PFSK-1 (cell line): ENCODE data around the gene KLHL8.

Source experiments
- FOXP2 ChIP-seq: optimal IDR thresholded peaks from 2 replicates; pipeline ENCODE3; 2011; ENCODE audit warnings: borderline replicate concordance, control low read depth, inconsistent platforms; ENCODE audit not compliant: insufficient read depth; ENCODE audit errors: extremely low read length, extremely low read depth
- POLR2AphosphoS5 ChIP-seq: IDR thresholded peaks from 2 replicates; pipeline ENCODE4 v1.6.1; 2012; ENCODE audit warnings: low read depth, mild to moderate bottlenecking, control low read depth, low read length, moderate library complexity
- SIN3A ChIP-seq: IDR thresholded peaks from 2 replicates; pipeline ENCODE4 v1.6.1; 2012; ENCODE audit warnings: mild to moderate bottlenecking, low read length, moderate library complexity, borderline replicate concordance; ENCODE audit not compliant: insufficient read depth
- TAF1 ChIP-seq: IDR thresholded peaks from 2 replicates; pipeline ENCODE4 v1.6.1; 2012; ENCODE audit warnings: low read length, control low read depth, borderline replicate concordance; ENCODE audit not compliant: insufficient read depth
- TF ChIP-seq, protein P1 (sequence below), 2 experiments: IDR thresholded peaks; 2 replicates each; pipeline versions ENCODE4 v1.6.1 to v1.8.0; 2011 to 2012; ENCODE audit warnings: low read depth in 2 of 2, low read length in 2 of 2, control low read depth in 1 of 2, inconsistent platforms in 1 of 2, mild to moderate bottlenecking in 1 of 2, moderate library complexity in 1 of 2; ENCODE audit not compliant: insufficient read depth in 1 of 2

KLHL8 gene

DNA sequence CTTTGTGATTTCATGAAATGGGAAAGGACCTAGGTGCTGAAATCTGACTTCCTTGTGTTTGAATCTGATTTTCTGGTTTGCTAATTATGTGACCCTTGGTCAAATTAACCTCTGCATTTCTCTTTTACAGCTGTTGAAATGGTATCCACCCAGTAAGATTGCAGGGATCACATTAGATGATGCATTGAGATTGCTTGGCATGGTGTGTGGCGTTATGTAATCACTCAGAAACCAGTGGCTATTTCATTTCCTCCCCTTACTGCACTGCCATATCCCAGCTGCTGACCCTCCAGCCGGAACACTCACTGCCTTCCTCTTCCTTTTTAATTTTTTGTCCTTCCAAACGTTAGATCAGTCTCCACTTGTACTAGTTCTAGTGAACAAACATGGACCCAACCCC is 79.0 kb downstream of the KLHL8 start:
- TF ChIP-seq POLR2AphosphoS5 (no peak), FOXP2 (no peak), SIN3A (no peak), TAF1 (no peak)
- TF ChIP-seq, protein P1, sequence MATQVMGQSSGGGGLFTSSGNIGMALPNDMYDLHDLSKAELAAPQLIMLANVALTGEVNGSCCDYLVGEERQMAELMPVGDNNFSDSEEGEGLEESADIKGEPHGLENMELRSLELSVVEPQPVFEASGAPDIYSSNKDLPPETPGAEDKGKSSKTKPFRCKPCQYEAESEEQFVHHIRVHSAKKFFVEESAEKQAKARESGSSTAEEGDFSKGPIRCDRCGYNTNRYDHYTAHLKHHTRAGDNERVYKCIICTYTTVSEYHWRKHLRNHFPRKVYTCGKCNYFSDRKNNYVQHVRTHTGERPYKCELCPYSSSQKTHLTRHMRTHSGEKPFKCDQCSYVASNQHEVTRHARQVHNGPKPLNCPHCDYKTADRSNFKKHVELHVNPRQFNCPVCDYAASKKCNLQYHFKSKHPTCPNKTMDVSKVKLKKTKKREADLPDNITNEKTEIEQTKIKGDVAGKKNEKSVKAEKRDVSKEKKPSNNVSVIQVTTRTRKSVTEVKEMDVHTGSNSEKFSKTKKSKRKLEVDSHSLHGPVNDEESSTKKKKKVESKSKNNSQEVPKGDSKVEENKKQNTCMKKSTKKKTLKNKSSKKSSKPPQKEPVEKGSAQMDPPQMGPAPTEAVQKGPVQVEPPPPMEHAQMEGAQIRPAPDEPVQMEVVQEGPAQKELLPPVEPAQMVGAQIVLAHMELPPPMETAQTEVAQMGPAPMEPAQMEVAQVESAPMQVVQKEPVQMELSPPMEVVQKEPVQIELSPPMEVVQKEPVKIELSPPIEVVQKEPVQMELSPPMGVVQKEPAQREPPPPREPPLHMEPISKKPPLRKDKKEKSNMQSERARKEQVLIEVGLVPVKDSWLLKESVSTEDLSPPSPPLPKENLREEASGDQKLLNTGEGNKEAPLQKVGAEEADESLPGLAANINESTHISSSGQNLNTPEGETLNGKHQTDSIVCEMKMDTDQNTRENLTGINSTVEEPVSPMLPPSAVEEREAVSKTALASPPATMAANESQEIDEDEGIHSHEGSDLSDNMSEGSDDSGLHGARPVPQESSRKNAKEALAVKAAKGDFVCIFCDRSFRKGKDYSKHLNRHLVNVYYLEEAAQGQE (IDR thresholded peaks at IDR 0.05; ENCODE audit: insufficient read depth in 1 of 2, low read depth in 2 of 2, low read length in 2 of 2): no peak

DNA sequence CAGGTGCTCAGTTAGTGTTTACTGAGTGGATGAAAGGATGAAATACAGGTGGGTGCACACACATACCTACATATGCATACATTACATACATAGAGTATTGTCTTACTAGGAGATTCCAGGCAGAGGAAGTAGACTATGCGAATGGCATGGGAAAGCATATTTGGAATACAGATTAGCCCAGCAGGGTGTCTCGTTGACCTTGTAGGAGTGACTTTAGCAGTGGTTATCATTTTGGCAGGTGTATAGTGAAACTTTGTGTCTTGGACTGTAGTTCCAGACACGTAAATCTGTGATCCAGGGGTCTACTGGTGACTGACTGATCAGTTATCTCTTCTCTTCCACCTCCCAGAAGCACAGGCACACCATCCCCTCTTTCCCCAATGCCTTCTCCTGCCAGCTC is 86.3 kb downstream of the KLHL8 start:
- TF ChIP-seq FOXP2: no peak
- TF ChIP-seq SIN3A: no peak
- TF ChIP-seq, protein P1 (IDR thresholded peaks at IDR 0.05; ENCODE audit: insufficient read depth in 1 of 2, low read depth in 2 of 2, low read length in 2 of 2): no peak
- no peak for TF ChIP-seq POLR2AphosphoS5
- TF ChIP-seq TAF1: no peak

DNA sequence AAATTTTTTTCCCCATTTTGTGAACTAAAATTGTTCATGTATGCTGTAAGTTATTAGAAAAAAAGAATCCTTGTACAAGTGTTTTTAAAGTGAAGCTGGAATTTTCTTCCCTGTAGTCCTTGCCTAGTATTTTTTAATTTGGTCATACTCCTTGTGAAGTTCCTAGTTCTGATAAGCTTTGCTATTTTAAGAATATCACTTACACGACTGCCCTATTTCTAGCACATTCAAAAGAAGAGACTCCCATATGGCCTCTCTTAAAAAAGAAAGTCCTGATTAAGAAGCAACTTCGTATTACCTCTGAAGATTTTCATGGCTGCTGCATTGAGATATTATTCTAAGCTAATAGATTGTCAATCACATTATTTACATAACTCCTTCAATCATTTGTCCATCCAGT is 87.2 kb downstream of the KLHL8 start:
- TF ChIP-seq SIN3A (no peak), FOXP2 (no peak), POLR2AphosphoS5 (no peak), TAF1 (no peak)
- TF ChIP-seq, protein P1 (IDR thresholded peaks at IDR 0.05; ENCODE audit: insufficient read depth in 1 of 2, low read depth in 2 of 2, low read length in 2 of 2): no peak

DNA sequence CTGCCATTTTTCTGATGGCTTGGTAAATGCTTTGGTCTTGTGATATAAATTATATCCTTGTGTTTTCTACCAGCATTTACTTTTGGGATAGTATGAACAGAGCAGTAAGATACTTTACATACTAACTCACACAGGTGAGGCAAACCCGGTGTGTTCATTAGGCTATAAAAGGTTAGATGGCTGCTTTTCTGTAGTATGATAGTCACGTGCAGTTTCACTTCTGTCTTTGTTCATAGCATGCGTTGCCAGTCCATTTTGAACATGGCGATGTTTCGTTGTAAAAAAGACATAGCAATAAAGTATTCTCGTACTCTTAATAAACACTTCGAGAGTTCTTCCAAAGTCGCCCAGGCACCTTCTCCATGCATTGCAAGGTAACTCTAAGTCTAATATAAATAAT is 88.4 kb downstream of the KLHL8 start:
- no peak for TF ChIP-seq SIN3A
- no peak for TF ChIP-seq TAF1
- no peak for TF ChIP-seq POLR2AphosphoS5
- TF ChIP-seq FOXP2: no peak
- TF ChIP-seq, protein P1 (IDR thresholded peaks at IDR 0.05; ENCODE audit: insufficient read depth in 1 of 2, low read depth in 2 of 2, low read length in 2 of 2): no peak

DNA sequence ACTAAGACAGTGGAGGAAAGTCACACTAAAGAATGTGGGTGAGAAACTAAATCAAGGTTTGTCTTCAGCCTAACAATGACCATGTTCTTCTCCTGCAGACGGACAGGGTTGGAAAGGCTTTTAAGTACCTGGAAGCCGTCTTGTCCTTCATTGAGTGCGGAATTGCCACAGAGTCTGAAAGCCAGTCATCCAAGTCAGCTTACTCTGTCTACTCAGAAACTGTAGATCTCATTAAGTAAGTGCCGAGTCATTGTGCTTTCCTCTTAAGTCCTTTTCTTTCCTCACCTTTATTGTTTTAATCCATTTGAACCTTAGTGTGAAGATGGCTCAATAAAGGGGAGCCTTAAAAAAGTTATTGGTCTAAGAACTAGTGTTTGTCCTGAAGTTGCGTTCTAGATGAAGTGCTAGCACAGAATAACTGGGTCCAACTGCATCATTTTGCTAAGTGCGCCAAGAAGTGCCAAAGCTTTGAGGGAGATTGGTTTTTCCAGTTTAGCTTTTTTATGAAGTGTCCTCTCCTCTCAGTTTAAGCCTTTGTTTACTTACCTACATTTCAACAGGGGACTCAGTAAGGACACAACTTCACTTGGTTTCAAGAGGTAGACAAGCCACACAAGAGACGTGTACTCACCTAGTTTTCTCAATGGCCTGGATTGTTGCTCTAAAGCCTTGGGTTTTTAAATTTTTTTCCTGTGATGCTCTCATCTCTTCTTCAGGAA is 89.3 kb downstream of the KLHL8 start:
- TF ChIP-seq, protein P1 (IDR thresholded peaks at IDR 0.05; ENCODE audit: insufficient read depth in 1 of 2, low read depth in 2 of 2, low read length in 2 of 2): no peak
- no peak for TF ChIP-seq POLR2AphosphoS5
- TF ChIP-seq TAF1: no peak
- no peak for TF ChIP-seq SIN3A
- no peak for TF ChIP-seq FOXP2
